HG02642 (cell line): ENCODE measurements around the gene ABCD1.
"Not testable (repeated sequence)": the region's sequence is repeated elsewhere in the genome, so short reads cannot be mapped to it uniquely, and the experiment has no call there.

ENCODE experiments used
- ATAC-seq: cut with Tn5 transposase; IDR thresholded peaks from one replicate; pipeline ENCODE4 v1.9.1; 2021; ENCODE audit warnings: mild to moderate bottlenecking; ENCODE audit not compliant: unreplicated experiment, poor library complexity

Gene ABCD1

GRCh38 chrX:153746991-153747390 is 22.3 kb downstream of the ABCD1 start:
- not testable (repeated sequence) for ATAC-seq

- ATAC-seq, result not testable (repeated sequence)
Observed at GRCh38 chrX:153749017-153749416, 24.4 kb downstream of the ABCD1 start.

- no peak for ATAC-seq
Observed at GRCh38 chrX:153750127-153750774, 25.6 kb downstream of the ABCD1 start.

GRCh38 chrX:153755136-153755535 is 30.5 kb downstream of the ABCD1 start:
- no peak for ATAC-seq

- ATAC-seq, result no peak
Observed at GRCh38 chrX:153761863-153762262, 37.2 kb downstream of the ABCD1 start.

- no peak for ATAC-seq
Observed at GRCh38 chrX:153762626-153763173, 38.0 kb downstream of the ABCD1 start.

- ATAC-seq, result no peak
Observed at GRCh38 chrX:153763298-153763932, 38.8 kb downstream of the ABCD1 start.

GRCh38 chrX:153763989-153764755 is 39.5 kb downstream of the ABCD1 start, which contains the start of gene PLXNB3:
Gene PLXNB3 (plus strand): TSS chrX:153764249. CDS start chrX:153765536, 1,287 bp downstream.
- ATAC-seq, result no peak

GRCh38 chrX:153764786-153765137 is 40.1 kb downstream of the ABCD1 start:
- ATAC-seq, result no peak

GRCh38 chrX:153765138-153766079 is 40.8 kb downstream of the ABCD1 start:
- ATAC-seq, result no peak

GRCh38 chrX:153766098-153766817 is 41.6 kb downstream of the ABCD1 start:
- no peak for ATAC-seq

GRCh38 chrX:153766871-153767673 is 42.4 kb downstream of the ABCD1 start:
- no peak for ATAC-seq

GRCh38 chrX:153767674-153768055 is 43.0 kb downstream of the ABCD1 start:
- ATAC-seq, result no peak

GRCh38 chrX:153768311-153769157 is 43.9 kb downstream of the ABCD1 start:
- no peak for ATAC-seq

- ATAC-seq, result no peak
Observed at GRCh38 chrX:153769158-153769864, 44.7 kb downstream of the ABCD1 start.

- no peak for ATAC-seq
Observed at GRCh38 chrX:153769865-153770600, 45.4 kb downstream of the ABCD1 start.
